Measurements from ENCODE around the gene HIVEP3.

HIVEP3 gene

DNA sequence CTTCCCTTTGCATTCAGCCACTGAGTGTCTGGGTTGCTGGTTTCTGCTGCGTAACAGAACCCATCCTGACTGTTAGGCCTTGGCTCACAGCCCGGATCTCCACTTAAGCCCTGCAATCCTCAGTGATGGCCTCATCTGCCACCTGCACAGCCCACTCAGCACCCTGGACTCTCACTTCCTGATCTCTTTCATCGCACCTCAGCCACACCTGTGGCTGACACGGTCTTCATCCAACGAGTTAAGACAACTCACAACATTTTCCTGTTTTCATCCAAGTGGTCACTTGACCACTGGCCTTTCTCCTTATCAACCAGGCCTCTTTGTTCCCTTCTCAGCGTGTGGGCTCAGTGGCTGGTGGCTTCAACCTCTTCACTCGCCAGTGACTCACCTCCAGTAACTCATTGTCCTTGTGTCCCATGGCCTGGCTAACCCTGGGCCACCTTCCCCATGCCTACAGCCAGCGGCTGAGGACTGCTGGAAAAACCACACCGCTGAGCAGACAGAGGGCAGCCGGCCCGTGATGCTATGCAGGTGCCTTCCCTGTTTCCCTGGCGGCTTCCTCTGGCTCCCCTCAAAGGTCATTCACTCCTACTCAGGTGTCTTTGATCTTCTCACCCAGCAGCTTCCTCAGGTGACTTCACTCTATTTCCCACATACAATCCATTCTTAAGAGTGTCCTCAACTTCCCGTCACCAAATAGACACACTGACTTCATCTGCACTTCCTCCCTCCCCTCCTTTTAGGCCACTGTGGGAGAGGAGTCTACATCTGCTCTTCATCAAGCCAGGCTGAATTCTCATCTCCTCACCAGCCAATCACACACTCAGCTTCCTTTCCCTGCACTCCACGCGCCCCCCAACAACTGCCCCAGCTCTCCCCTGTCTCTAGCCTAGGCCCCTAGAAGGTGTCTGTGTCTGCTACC is 414.3 kb downstream of the HIVEP3 start:
- no peaks in the 10 kb centered on the region for H3K36me3 ChIP-seq (ENCODE audit: insufficient read depth, low read length)

DNA sequence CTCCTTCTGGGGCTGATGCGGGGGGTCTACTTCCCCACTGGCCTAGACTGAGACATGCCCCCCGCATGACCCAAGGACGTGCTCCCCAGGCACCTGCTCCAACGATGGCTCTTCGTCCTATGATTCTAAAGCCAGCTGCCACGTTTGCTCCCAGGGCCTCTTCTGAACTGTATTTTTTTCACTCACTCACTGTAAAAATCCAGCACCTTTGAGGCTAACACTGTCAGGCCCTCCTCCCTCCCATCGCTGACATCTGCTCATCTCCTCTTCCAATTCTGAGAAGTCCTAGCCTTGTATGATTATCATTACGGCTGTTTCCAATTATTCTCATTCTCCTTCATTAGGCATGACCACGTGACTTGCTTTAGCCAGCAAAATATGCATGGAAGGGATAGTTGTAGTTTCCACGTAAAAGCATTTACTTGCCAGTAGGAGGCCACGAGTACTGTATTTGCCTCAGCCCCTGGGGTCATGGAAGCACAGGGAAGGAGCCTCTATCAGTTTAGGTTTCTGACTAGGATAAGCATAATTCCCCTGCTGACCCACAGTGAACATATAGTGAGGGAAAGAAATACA is 415.1 kb downstream of the HIVEP3 start:
- Histone ChIP-seq H3K9ac (ENCODE audit: low read length) (no peak overlapping the region), H3K36me3 (ENCODE audit: insufficient read depth, low read length) (no peaks in the 10 kb centered on the region), H3K27ac (ENCODE audit: low read depth, low read length) (no peak overlapping the region), H3K4me1 (ENCODE audit: insufficient read depth, low read length) (peaks cover 6% of the 10 kb centered on the region), H3K27me3 (ENCODE audit: control insufficient read depth in 1 of 2, insufficient read depth in 2 of 2, low read length in 2 of 2) (no peaks in the 10 kb centered on the region), H3K9me3 (ENCODE audit: low read length) (no peaks in the 10 kb centered on the region), H3K4me3 (ENCODE audit: low read depth in 1 of 2, low read length in 2 of 2) (no peak overlapping the region)

More for the DNA sequence above, 414.3 kb downstream of the HIVEP3 start:
- no peak overlapping the region for H3K4me3 ChIP-seq (ENCODE audit: low read depth in 1 of 2, low read length in 2 of 2)
- peaks cover 6% of the 10 kb centered on the region for H3K4me1 ChIP-seq (ENCODE audit: insufficient read depth, low read length)
- H3K27ac ChIP-seq (ENCODE audit: low read depth, low read length) = no peak overlapping the region
- no peak overlapping the region for H3K9ac ChIP-seq (ENCODE audit: low read length)
- H3K27me3 ChIP-seq (ENCODE audit: control insufficient read depth in 1 of 2, insufficient read depth in 2 of 2, low read length in 2 of 2) = no peaks in the 10 kb centered on the region
- no peaks in the 10 kb centered on the region for H3K9me3 ChIP-seq (ENCODE audit: low read length)

DNA sequence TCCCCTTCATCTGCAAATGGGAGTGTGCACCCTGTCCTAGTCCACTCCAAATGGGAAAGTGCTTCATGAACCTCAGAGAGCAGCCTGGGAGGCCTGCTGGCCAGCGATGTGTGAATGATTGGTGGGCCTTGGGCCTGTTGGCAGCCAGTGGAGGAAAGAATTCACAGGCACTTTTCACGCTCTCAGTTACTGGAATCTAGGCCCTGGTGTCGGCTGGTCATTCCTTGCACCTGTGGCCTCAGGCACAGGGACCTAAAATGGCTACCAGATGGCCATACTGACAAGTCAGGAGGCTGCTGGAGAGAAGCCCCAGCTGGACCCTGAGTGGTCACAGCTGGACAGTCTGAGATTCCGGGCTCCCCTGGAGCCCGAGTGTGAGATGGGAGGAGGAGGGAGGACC is 415.8 kb downstream of the HIVEP3 start:
- Histone ChIP-seq H3K27ac (ENCODE audit: low read depth, low read length) (no peak overlapping the region), H3K9ac (ENCODE audit: low read length) (no peak overlapping the region), H3K4me3 (ENCODE audit: low read depth in 1 of 2, low read length in 2 of 2) (no peak overlapping the region), H3K27me3 (ENCODE audit: control insufficient read depth in 1 of 2, insufficient read depth in 2 of 2, low read length in 2 of 2) (no peaks in the 10 kb centered on the region), H3K36me3 (ENCODE audit: insufficient read depth, low read length) (no peaks in the 10 kb centered on the region), H3K9me3 (ENCODE audit: low read length) (no peaks in the 10 kb centered on the region), H3K4me1 (ENCODE audit: insufficient read depth, low read length) (peaks cover 6% of the 10 kb centered on the region)

DNA sequence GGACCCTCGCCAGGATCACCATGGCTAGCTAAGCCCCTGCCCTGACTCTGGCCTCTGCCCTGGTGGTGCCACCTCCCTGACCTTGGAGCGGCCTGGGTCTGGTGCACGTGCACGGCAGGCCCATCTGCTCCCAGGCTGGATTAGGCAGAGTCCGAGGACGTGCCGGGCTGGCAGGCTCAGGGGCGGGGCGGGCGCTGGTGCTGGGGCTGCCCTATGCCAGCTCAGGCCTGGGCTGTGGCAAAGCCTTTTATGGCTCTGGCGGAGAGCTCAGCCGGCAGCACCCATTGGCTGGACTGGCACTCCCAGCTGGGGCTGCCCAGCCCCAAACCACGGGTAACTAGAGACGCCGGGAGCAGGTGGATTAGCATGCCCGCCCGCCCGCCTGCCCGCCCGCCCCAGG is 417.1 kb downstream of the HIVEP3 start:
- Histone ChIP-seq H3K9ac (ENCODE audit: low read length) (no peak overlapping the region), H3K4me1 (ENCODE audit: insufficient read depth, low read length) (peaks cover 12% of the 10 kb centered on the region), H3K4me3 (ENCODE audit: low read depth in 1 of 2, low read length in 2 of 2) (no peak overlapping the region), H3K27ac (ENCODE audit: low read depth, low read length) (no peak overlapping the region), H3K27me3 (ENCODE audit: control insufficient read depth in 1 of 2, insufficient read depth in 2 of 2, low read length in 2 of 2) (no peaks in the 10 kb centered on the region), H3K9me3 (ENCODE audit: low read length) (no peaks in the 10 kb centered on the region), H3K36me3 (ENCODE audit: insufficient read depth, low read length) (no peaks in the 10 kb centered on the region)

DNA sequence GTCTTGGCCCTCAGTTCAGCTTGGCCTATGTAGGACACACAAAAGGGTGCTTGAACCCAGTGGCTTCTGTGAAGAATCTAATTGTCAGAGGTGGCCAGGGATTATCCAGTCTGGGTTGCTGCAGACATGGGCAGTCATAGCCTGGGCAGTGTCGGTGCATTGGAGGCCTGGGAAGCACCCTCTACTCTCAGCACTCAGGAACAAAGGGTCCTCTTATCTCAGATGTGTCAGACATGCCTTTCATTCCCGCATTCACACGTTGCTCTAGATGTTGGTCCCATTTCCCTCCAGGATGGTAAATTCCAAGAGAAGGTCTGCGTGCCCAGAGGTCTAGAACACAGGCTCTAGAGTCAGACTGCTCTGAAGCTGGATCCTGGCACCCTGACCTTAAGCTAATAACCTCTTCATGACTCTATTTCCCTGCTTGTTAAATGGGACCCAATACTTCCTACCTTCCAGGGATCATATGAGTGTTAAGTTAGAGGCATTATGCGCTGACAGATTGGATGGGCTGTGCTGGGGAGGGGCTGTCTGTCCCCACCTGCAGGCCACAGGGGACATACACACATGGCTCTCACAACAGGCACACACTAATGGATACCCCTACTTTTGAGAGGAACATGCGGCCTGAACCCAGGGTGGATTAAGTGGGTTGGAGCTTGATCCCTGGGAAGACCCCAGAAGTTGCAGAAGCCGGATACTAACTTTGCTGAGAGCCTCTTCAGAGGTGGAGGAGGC is 417.8 kb downstream of the HIVEP3 start:
- Histone ChIP-seq H3K36me3 (ENCODE audit: insufficient read depth, low read length) (no peaks in the 10 kb centered on the region), H3K27ac (ENCODE audit: low read depth, low read length) (no peak overlapping the region), H3K4me3 (ENCODE audit: low read depth in 1 of 2, low read length in 2 of 2) (no peak overlapping the region), H3K9me3 (ENCODE audit: low read length) (no peaks in the 10 kb centered on the region), H3K4me1 (ENCODE audit: insufficient read depth, low read length) (peaks cover 14% of the 10 kb centered on the region), H3K27me3 (ENCODE audit: control insufficient read depth in 1 of 2, insufficient read depth in 2 of 2, low read length in 2 of 2) (no peaks in the 10 kb centered on the region), H3K9ac (ENCODE audit: low read length) (no peak overlapping the region)

DNA sequence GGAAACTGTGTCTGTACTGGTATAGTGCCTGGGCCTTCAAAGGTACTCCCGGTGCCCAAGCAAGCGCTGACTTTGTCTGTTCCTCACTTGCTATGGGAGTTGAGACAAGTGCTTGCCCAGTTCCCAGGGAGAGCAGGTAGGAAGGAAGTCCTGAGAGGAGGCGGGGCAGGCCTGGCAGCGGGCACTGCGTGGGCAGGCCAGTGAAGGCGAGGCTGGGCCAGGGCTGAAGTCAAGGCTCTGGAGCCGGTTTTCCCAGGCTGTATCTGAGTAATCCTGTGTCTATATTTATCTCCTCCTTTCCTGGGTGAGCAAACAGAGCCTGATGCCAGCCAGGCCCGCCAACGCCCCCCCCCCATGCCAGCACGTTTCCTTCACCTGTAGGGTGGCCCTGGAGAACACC is 418.3 kb downstream of the HIVEP3 start:
- no peaks in the 10 kb centered on the region for H3K27me3 ChIP-seq (ENCODE audit: control insufficient read depth in 1 of 2, insufficient read depth in 2 of 2, low read length in 2 of 2)
- H3K27ac ChIP-seq (ENCODE audit: low read depth, low read length) = peak overlapping the region; percentile 45
- H3K9ac ChIP-seq (ENCODE audit: low read length) = no peak overlapping the region

DNA sequence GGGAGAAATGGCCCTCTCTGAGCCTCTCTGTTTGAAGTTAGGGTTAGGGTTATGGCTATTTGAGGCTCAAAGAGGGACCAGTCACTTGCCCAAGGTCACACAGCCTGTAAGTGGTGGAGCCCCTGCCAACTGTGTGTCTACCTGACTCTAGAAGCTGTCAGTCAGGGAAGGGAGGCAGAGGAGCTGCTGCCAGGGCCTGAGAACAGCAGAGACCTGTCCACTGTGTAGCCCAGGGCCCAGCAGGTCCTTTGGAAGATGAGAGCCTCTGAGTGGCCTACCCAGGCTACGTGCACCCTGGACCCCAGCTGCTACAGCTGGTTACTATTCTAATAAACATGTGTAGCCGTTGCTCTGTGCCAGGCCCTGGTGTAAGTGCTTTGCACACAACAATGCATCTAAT is 419.1 kb downstream of the HIVEP3 start:
- no peak overlapping the region for H3K4me3 ChIP-seq (ENCODE audit: low read depth in 1 of 2, low read length in 2 of 2)
- no peaks in the 10 kb centered on the region for H3K36me3 ChIP-seq (ENCODE audit: insufficient read depth, low read length)
- H3K9me3 ChIP-seq (ENCODE audit: low read length) = no peaks in the 10 kb centered on the region
- H3K27me3 ChIP-seq (ENCODE audit: control insufficient read depth in 1 of 2, insufficient read depth in 2 of 2, low read length in 2 of 2) = no peaks in the 10 kb centered on the region
- no peak overlapping the region for H3K9ac ChIP-seq (ENCODE audit: low read length)
- H3K4me1 ChIP-seq (ENCODE audit: insufficient read depth, low read length) = peaks cover 24% of the 10 kb centered on the region
- H3K27ac ChIP-seq (ENCODE audit: low read depth, low read length) = peak overlapping the region; percentile 24

More for the DNA sequence above, 418.3 kb downstream of the HIVEP3 start:
- H3K4me1 ChIP-seq (ENCODE audit: insufficient read depth, low read length) = peaks cover 20% of the 10 kb centered on the region
- H3K36me3 ChIP-seq (ENCODE audit: insufficient read depth, low read length) = no peaks in the 10 kb centered on the region
- H3K9me3 ChIP-seq (ENCODE audit: low read length) = no peaks in the 10 kb centered on the region
- H3K4me3 ChIP-seq (ENCODE audit: low read depth in 1 of 2, low read length in 2 of 2) = no peak overlapping the region

DNA sequence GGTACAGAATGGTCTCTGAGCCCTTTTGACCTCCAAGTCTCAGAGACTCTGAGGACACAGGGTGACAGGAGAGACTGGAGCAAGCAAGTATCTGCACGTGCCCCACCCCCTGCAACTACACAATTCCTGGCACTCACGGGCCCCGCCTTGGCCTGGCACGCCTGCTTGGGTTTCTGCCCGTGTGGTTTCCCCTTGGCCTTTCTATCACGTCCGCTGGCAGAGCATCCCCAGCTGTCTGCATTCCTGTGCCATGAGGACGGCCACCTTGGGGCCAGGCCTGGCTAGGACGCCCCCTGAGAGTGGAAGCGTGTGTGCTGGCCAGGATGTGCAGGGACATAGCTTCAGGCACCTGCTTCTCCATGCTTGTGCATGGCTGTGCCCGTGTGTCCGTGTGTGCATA is 419.9 kb downstream of the HIVEP3 start:
- H3K9ac ChIP-seq (ENCODE audit: low read length) = no peak overlapping the region
- H3K27me3 ChIP-seq (ENCODE audit: control insufficient read depth in 1 of 2, insufficient read depth in 2 of 2, low read length in 2 of 2) = no peaks in the 10 kb centered on the region
- H3K27ac ChIP-seq (ENCODE audit: low read depth, low read length) = peak overlapping the region; percentile 24
- peaks cover 24% of the 10 kb centered on the region for H3K4me1 ChIP-seq (ENCODE audit: insufficient read depth, low read length)
- no peak overlapping the region for H3K4me3 ChIP-seq (ENCODE audit: low read depth in 1 of 2, low read length in 2 of 2)
- no peaks in the 10 kb centered on the region for H3K9me3 ChIP-seq (ENCODE audit: low read length)
- no peaks in the 10 kb centered on the region for H3K36me3 ChIP-seq (ENCODE audit: insufficient read depth, low read length)

DNA sequence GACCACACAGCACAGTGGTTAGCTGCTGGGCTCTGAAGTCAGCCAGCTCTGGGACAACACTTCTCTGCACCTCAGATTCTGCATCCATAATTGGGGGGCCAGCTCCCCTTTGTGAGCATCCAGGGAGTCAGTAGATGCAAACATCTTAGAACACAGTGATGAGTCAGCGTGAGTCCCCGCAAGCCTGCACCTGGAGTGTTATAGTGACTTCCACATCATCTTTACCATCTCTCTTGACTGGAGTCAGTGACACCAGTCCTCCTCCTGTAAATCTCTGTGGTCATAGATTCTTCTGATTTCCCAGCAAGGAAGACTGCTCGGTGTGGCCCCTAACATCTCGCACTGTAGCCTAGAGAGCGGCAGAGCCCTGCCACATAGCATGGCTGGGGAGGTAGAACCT is 420.3 kb downstream of the HIVEP3 start:
- H3K4me1 ChIP-seq (ENCODE audit: insufficient read depth, low read length) = peaks cover 24% of the 10 kb centered on the region
- H3K27me3 ChIP-seq (ENCODE audit: control insufficient read depth in 1 of 2, insufficient read depth in 2 of 2, low read length in 2 of 2) = no peaks in the 10 kb centered on the region
- no peaks in the 10 kb centered on the region for H3K36me3 ChIP-seq (ENCODE audit: insufficient read depth, low read length)
- no peak overlapping the region for H3K4me3 ChIP-seq (ENCODE audit: low read depth in 1 of 2, low read length in 2 of 2)
- H3K27ac ChIP-seq (ENCODE audit: low read depth, low read length) = no peak overlapping the region
- H3K9ac ChIP-seq (ENCODE audit: low read length) = no peak overlapping the region
- no peaks in the 10 kb centered on the region for H3K9me3 ChIP-seq (ENCODE audit: low read length)

DNA sequence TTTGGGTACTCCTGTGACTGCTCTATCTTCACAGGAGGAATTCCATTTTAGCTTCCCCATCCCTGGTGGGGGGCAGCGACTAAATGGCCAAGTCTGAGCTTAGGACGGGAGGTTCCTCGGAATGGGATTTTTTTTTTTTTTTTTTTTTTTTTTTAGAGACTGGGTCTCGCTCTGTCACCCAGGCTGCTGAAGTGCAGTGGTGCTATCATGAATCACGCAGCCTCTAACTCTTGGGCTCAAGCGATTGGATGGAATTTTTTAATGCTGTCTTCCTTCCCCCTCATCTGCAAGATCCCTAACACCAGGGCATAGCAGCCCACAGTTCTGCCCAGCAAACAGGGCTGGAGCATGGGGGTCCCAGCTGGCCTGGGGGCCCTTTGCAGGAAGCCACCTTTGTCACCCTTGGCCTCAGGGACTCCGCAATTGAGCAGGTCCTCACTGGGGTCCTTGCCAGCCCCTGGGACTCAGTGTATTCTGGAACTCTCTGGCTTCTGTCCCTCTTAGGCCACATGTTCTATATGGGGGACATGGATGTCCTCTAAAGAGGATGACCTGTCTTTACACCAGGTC is 421.2 kb downstream of the HIVEP3 start:
- Histone ChIP-seq H3K9ac (ENCODE audit: low read length) (no peak overlapping the region), H3K27ac (ENCODE audit: low read depth, low read length) (peak overlapping the region; percentile 95), H3K4me3 (ENCODE audit: low read depth in 1 of 2, low read length in 2 of 2) (no peak overlapping the region), H3K36me3 (ENCODE audit: insufficient read depth, low read length) (no peaks in the 10 kb centered on the region), H3K9me3 (ENCODE audit: low read length) (no peaks in the 10 kb centered on the region), H3K27me3 (ENCODE audit: control insufficient read depth in 1 of 2, insufficient read depth in 2 of 2, low read length in 2 of 2) (no peaks in the 10 kb centered on the region), H3K4me1 (ENCODE audit: insufficient read depth, low read length) (peaks cover 24% of the 10 kb centered on the region)

DNA sequence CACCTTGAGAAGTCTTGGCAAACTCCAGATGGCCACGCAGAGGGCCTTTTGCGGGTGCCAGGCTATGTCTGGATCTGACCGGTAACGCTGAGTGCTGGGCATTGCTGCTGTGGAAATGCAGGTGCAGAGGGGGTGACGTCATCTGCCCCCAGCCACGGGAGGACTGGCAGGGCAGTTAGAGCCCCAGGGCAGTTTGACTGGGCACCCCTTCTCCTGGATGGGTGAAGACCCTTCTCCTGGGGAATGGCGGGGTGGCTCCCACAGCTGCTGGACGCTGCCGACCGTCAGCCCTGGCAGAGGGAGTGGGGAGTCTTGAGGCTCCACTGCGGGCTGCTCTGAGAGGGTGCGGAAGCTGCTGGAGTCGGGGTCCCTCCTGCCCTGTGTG is 421.7 kb downstream of the HIVEP3 start:
- Histone ChIP-seq H3K9me3 (ENCODE audit: low read length) (no peaks in the 10 kb centered on the region), H3K4me3 (ENCODE audit: low read depth in 1 of 2, low read length in 2 of 2) (peak overlapping the region; percentile 30 to 55), H3K27me3 (ENCODE audit: control insufficient read depth in 1 of 2, insufficient read depth in 2 of 2, low read length in 2 of 2) (no peaks in the 10 kb centered on the region), H3K4me1 (ENCODE audit: insufficient read depth, low read length) (peaks cover 24% of the 10 kb centered on the region), H3K9ac (ENCODE audit: low read length) (peak overlapping the region; percentile 25), H3K36me3 (ENCODE audit: insufficient read depth, low read length) (no peaks in the 10 kb centered on the region), H3K27ac (ENCODE audit: low read depth, low read length) (peak overlapping the region; percentile 95)
